Measurements from ENCODE around the gene LYST.

LYST gene

DNA sequence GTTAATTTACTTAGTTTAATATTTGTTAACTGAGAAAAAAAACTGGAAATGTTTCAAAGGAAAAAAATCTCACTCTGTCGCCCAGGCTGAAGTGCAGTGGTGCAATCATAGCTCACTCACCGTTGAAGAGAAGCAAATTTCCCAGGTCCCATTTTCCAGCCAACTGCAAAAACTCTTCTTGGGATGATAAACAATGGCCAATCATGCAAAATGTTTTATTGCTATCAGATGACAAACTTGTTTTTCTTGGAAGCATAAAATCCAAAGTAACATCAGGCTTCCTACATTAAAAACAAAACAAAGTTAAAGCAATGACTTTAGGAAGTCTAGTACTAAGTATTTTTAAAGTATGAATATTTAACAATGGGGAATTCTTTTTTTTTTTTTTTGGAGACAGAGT is 84.9 kb downstream of the LYST start:
- TF ChIP-seq CTCF (conservative IDR thresholded peaks at IDR 0.05; ENCODE audit: low read length): no peak
- H3K4me3 ChIP-seq (ENCODE audit: low read length): no peak overlapping the region
- DNase-seq (ENCODE audit: low read depth): peak; percentile 5

GRCh38 chr1:235779770-235780169 is 86.9 kb downstream of the LYST start:
- no peak for DNase-seq (ENCODE audit: low read depth)
- no peak overlapping the region for H3K4me3 ChIP-seq (ENCODE audit: low read length)
- TF ChIP-seq CTCF (conservative IDR thresholded peaks at IDR 0.05; ENCODE audit: low read length): no peak

GRCh38 chr1:235776396-235776795 is 90.3 kb downstream of the LYST start:
- peak; percentile 2 for DNase-seq (ENCODE audit: low read depth)
- no peak for TF ChIP-seq CTCF (conservative IDR thresholded peaks at IDR 0.05; ENCODE audit: low read length)
- no peak overlapping the region for H3K4me3 ChIP-seq (ENCODE audit: low read length)

DNA sequence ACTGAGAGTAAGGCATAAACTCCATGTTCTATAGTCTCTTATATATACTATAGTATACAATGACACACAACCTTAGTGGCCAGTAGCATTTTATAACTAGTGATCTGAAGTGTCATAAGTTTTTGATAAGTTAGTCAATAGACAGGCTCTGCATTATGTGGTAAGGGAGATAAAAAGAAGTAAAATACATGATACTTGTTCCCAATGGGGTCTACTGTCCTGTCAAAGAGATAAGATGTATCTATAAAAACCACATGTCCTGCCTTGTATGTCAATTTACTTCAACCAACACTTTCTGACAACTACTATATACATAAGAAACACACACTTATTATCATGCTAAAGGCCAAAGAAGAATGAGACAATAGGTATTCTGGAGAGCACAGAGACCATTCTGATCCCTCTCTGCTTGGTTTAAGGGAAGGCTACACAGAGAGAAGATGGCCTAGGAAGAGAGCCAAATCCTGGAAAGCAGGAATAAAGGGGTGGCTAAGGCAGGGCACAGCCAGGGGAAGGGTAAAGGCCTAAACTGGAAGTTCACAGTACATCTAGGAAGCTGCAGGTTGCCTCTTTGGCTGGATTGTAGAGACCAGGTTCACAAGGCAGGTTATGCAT is 91.4 kb downstream of the LYST start:
- TF ChIP-seq CTCF (conservative IDR thresholded peaks at IDR 0.05; ENCODE audit: low read length): no peak
- no peak for DNase-seq (ENCODE audit: low read depth)
- no peak overlapping the region for H3K4me3 ChIP-seq (ENCODE audit: low read length)

DNA sequence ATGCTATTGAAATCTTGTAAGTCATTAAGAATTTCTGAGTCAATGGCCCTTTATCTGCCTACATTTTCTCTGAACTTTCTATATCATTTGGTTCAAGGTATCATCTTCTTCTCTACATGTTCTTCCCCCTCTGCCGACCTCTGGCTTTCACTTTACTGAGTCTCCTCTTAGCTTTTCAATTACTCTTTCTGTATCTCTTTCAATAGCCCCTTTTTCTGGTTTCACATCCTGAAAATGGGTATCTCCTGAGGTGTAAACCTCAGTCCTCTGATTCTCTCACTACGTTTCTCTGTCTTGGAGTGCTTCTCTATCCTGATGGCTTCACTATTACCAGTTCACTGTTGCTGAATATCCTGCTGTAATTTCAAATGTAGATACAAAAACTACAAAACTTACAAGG is 98.9 kb downstream of the LYST start:
- no peak for TF ChIP-seq CTCF (conservative IDR thresholded peaks at IDR 0.05; ENCODE audit: low read length)
- DNase-seq (ENCODE audit: low read depth): no peak
- no peak overlapping the region for H3K4me3 ChIP-seq (ENCODE audit: low read length)

DNA sequence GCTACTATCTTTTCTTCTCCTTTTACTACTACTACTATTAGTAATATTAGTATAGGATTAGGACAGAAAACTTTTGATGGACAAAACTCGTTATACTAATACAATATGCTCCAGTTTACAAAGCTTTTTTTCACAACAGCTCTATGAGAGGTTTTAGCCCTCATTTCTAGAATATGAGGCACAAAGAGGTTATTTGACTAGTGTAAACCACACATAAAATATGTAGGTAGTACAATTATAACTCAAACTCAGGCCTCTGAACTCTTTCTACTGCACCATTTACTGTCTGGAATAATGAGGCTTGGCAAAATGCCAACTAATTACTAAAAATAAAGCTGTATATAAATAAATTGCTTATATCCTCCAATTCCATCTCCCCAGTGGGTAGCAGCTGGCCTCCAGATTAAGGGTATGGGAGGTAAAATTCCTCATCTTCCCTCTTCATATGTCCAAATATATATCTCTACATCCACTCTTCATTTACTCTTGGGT is 99.9 kb downstream of the LYST start:
- no peak for DNase-seq (ENCODE audit: low read depth)
- no peak overlapping the region for H3K4me3 ChIP-seq (ENCODE audit: low read length)
- no peak for TF ChIP-seq CTCF (conservative IDR thresholded peaks at IDR 0.05; ENCODE audit: low read length)

DNA sequence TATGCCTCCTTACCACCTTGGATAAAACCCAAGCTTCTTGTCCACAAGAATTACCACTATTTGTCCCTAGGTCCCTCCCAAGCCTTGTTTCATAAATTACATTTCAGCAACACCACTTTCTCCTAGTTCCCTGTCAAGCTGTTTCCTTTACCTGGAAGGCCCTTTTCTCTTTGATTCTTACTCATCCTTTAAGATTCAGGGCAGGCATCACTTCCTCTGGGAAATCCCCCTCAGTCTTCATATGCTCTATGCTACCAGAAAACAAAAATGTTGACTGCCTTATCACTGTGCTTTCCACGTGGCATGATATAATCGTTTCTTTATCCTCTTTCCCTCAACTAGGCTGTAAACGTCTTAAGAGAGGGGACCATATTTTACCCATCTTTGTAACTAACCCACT is 102.7 kb downstream of the LYST start:
- DNase-seq (ENCODE audit: low read depth): no peak
- TF ChIP-seq CTCF (conservative IDR thresholded peaks at IDR 0.05; ENCODE audit: low read length): no peak
- no peak overlapping the region for H3K4me3 ChIP-seq (ENCODE audit: low read length)

Measured in AG10803 (cell line).